HUES48 (cell line): ENCODE results near the gene CRYBB2.
"Not testable (repeated sequence)": the region's sequence is repeated elsewhere in the genome, so short reads cannot be mapped to it uniquely, and the experiment has no call there.

ENCODE experiments used
- H3K27ac ChIP-seq: one replicate; pipeline ENCODE4 v1.7.0; 2013; ENCODE audit warnings: low read depth, low read length, inconsistent platforms
- H3K27me3 ChIP-seq: 2 replicates; pipeline ENCODE4 v1.6.1; 2013; ENCODE audit warnings: mild to moderate bottlenecking, low read length; ENCODE audit not compliant: control insufficient read depth, insufficient read depth
- H3K36me3 ChIP-seq: 2 replicates; pipeline ENCODE4 v1.6.1; 2013; ENCODE audit warnings: low read length; ENCODE audit not compliant: control insufficient read depth, insufficient read depth
- H3K4me1 ChIP-seq: 2 replicates; pipeline ENCODE4 v1.6.1; 2013; ENCODE audit warnings: mild to moderate bottlenecking, low read length; ENCODE audit not compliant: control insufficient read depth, insufficient read depth
- H3K4me3 ChIP-seq: 2 replicates; pipeline ENCODE4 v1.5.1; 2013; ENCODE audit warnings: mild to moderate bottlenecking, low read depth, low read length
- H3K9ac ChIP-seq: 2 replicates; pipeline ENCODE4 v1.6.1; 2013; ENCODE audit warnings: mild to moderate bottlenecking, low read depth, low read length, moderate library complexity
- H3K9me3 ChIP-seq: 2 replicates; pipeline ENCODE4 v1.6.1; 2013; ENCODE audit warnings: low read length; ENCODE audit not compliant: control insufficient read depth, insufficient read depth

Gene CRYBB2

GRCh38 chr22:25208743-25209505 lies 10.5 kb upstream of the CRYBB2 start:
- Histone ChIP-seq H3K27ac (no peak overlapping the region), H3K9me3 (no peaks in the 10 kb centered on the region; the same call in 1 of the 2 replicates), H3K36me3 (no peaks in the 10 kb centered on the region), H3K27me3 (no peaks in the 10 kb centered on the region), H3K9ac (no peak overlapping the region), H3K4me1 (no peaks in the 10 kb centered on the region), H3K4me3 (no peak overlapping the region)

GRCh38 chr22:25210793-25211192 lies 8.6 kb upstream of the CRYBB2 start:
- no peak overlapping the region for H3K27ac ChIP-seq
- H3K4me3 ChIP-seq: no peak overlapping the region
- H3K36me3 ChIP-seq: no peaks in the 10 kb centered on the region
- H3K9ac ChIP-seq: no peak overlapping the region
- no peaks in the 10 kb centered on the region for H3K27me3 ChIP-seq
- H3K9me3 ChIP-seq: no peaks in the 10 kb centered on the region; the same call in 1 of the 2 replicates
- H3K4me1 ChIP-seq: no peaks in the 10 kb centered on the region

- Histone ChIP-seq H3K27ac (no peak overlapping the region), H3K9ac (no peak overlapping the region), H3K4me3 (no peak overlapping the region), H3K4me1 (no peaks in the 10 kb centered on the region), H3K36me3 (no peaks in the 10 kb centered on the region), H3K9me3 (no peaks in the 10 kb centered on the region; the same call in 1 of the 2 replicates), H3K27me3 (no peaks in the 10 kb centered on the region)
Observed at GRCh38 chr22:25212337-25212736, 7.1 kb upstream of the CRYBB2 start.

GRCh38 chr22:25213221-25213620 lies 6.2 kb upstream of the CRYBB2 start:
- H3K4me1 ChIP-seq: no peaks in the 10 kb centered on the region
- H3K27ac ChIP-seq: no peak overlapping the region
- no peaks in the 10 kb centered on the region for H3K27me3 ChIP-seq
- no peak overlapping the region for H3K4me3 ChIP-seq
- no peak overlapping the region for H3K9ac ChIP-seq
- no peaks in the 10 kb centered on the region; the same call in 1 of the 2 replicates for H3K9me3 ChIP-seq
- no peaks in the 10 kb centered on the region for H3K36me3 ChIP-seq

GRCh38 chr22:25216230-25216629 lies 3.2 kb upstream of the CRYBB2 start:
- Histone ChIP-seq H3K4me1 (no peaks in the 10 kb centered on the region), H3K27ac (no peak overlapping the region), H3K4me3 (no peak overlapping the region), H3K9me3 (no peaks in the 10 kb centered on the region; the same call in 1 of the 2 replicates), H3K27me3 (no peaks in the 10 kb centered on the region), H3K36me3 (no peaks in the 10 kb centered on the region), H3K9ac (no peak overlapping the region)

- Histone ChIP-seq H3K9me3 (no peaks in the 10 kb centered on the region), H3K9ac (no peak overlapping the region), H3K4me1 (no peaks in the 10 kb centered on the region), H3K27ac (no peak overlapping the region), H3K4me3 (no peak overlapping the region), H3K36me3 (no peaks in the 10 kb centered on the region), H3K27me3 (no peaks in the 10 kb centered on the region)
Observed at GRCh38 chr22:25219948-25220442, 556 bp downstream of the CRYBB2 start.

- no peaks in the 10 kb centered on the region for H3K27me3 ChIP-seq
- H3K4me3 ChIP-seq: no peak overlapping the region
- H3K9ac ChIP-seq: no peak overlapping the region
- H3K9me3 ChIP-seq: no peaks in the 10 kb centered on the region
- H3K36me3 ChIP-seq: no peaks in the 10 kb centered on the region
- no peak overlapping the region for H3K27ac ChIP-seq
- H3K4me1 ChIP-seq: no peaks in the 10 kb centered on the region
Observed at GRCh38 chr22:25221790-25222189, 2.4 kb downstream of the CRYBB2 start.

GRCh38 chr22:25223269-25223850 lies 3.9 kb downstream of the CRYBB2 start:
- Histone ChIP-seq H3K27me3 (no peaks in the 10 kb centered on the region), H3K9ac (no peak overlapping the region), H3K9me3 (no peaks in the 10 kb centered on the region)

GRCh38 chr22:25228822-25229221 lies 9.4 kb downstream of the CRYBB2 start:
- Histone ChIP-seq H3K27ac (no peak overlapping the region), H3K27me3 (no peaks in the 10 kb centered on the region), H3K4me1 (no peaks in the 10 kb centered on the region), H3K36me3 (no peaks in the 10 kb centered on the region), H3K9ac (no peak overlapping the region), H3K4me3 (no peak overlapping the region), H3K9me3 (no peaks in the 10 kb centered on the region)

More at GRCh38 chr22:25223269-25223850, 3.9 kb downstream of the CRYBB2 start:
- no peaks in the 10 kb centered on the region for H3K4me1 ChIP-seq
- no peaks in the 10 kb centered on the region for H3K36me3 ChIP-seq
- H3K4me3 ChIP-seq: no peak overlapping the region
- no peak overlapping the region for H3K27ac ChIP-seq

- not testable (repeated sequence) for H3K9ac ChIP-seq, H3K9me3 ChIP-seq, H3K36me3 ChIP-seq, H3K27me3 ChIP-seq, H3K27ac ChIP-seq, H3K4me1 ChIP-seq, H3K4me3 ChIP-seq
Observed at GRCh38 chr22:25230760-25231159, 11.3 kb downstream of the CRYBB2 start.

GRCh38 chr22:25232301-25232700 lies 12.9 kb downstream of the CRYBB2 start:
- Histone ChIP-seq H3K4me3 (no peak overlapping the region), H3K27me3 (no peaks in the 10 kb centered on the region), H3K27ac (no peak overlapping the region)

More at GRCh38 chr22:25232301-25232700, 12.9 kb downstream of the CRYBB2 start:
- Histone ChIP-seq H3K36me3 (no peaks in the 10 kb centered on the region), H3K9me3 (no peaks in the 10 kb centered on the region), H3K4me1 (no peaks in the 10 kb centered on the region), H3K9ac (no peak overlapping the region)
